Transverse colon (tissue), 4 donors: Measurements from ENCODE around the gene ATL2. TPM values are rescaled to one million over a fixed set of nuclear protein-coding genes. Genes with fewer than 3 reads are reported as not detected.

Experiments used
- DNase-seq: peaks from one replicate; pipeline ENCODE4 v3.0.0-alpha.2; 2019
- H3K27ac ChIP-seq, 4 donors: fragments of 200-600 bp; sonication (generic); 2 replicates each; pipeline ENCODE4 v1.5.1; 2016 to 2018; ENCODE audit warnings: inconsistent platforms in 4 of 4
- H3K27me3 ChIP-seq: fragments of 200-600 bp; sonication (generic); 2 replicates; pipeline ENCODE4 v1.5.1; 2017; ENCODE audit warnings: inconsistent platforms
- H3K36me3 ChIP-seq, 4 donors: fragments of 200-600 bp; sonication (generic); 2 replicates each; pipeline ENCODE4 v1.5.1; 2017 to 2019; ENCODE audit warnings: inconsistent platforms in 4 of 4
- H3K4me1 ChIP-seq, 4 donors: fragments of 200-600 bp; sonication (generic); 2 replicates each; pipeline ENCODE4 v1.5.1; 2017 to 2020; ENCODE audit warnings: inconsistent platforms in 4 of 4
- H3K4me3 ChIP-seq, 4 donors: fragments of 200-600 bp; sonication (generic); 1 replicate in 1 of 4; 2 replicates in 3 of 4; pipeline versions ENCODE4 v1.5.1 to v1.6.1; 2017 to 2019; ENCODE audit warnings: inconsistent platforms in 4 of 4
- H3K9me3 ChIP-seq, 2 donors: fragments of 200-600 bp; sonication (generic); 2 replicates each; pipeline ENCODE4 v1.5.1; 2017 to 2019; ENCODE audit warnings: inconsistent platforms in 2 of 2
- EP300 ChIP-seq: sonication (generic); formaldehyde crosslinking; IDR thresholded peaks from one replicate; pipeline ENCODE4 v1.6.1; 2017; ENCODE audit warnings: antibody characterized with exemption, low read depth
- POLR2A ChIP-seq: fragments of 450-650 bp; IDR thresholded peaks from one replicate; pipeline ENCODE4 v1.6.1; 2016; ENCODE audit warnings: antibody characterized with exemption, mild to moderate bottlenecking, moderate library complexity
- POLR2AphosphoS5 ChIP-seq, 3 donors: sonication (generic); formaldehyde crosslinking; IDR thresholded peaks; one replicate each; pipeline ENCODE4 v1.6.1; 2016; ENCODE audit warnings: antibody characterized with exemption in 3 of 3
- WGBS, 2 donors: methylation state at CpG; one replicate each; pipeline ENCODE4 v1.1.5; 2018; ENCODE audit warnings: low coverage in 1 of 2; 5-methylcytosine and 5-hydroxymethylcytosine counted together
- in situ Hi-C, 4 donors: fragments of 200-750 bp; cut with MboI; loops; one replicate each; pipeline versions ENCODE4 v1.15.0 to v1.15.1; 2017; ENCODE audit warnings: low sequenced_read_pairs in 3 of 4, low pct_ligation_motif_present in 1 of 4, low pct_unique_long_range_greater_than_20kb in 1 of 4
- intact Hi-C: fragments of 100-400 bp; cut with DNase I; formaldehyde crosslinking; loops from one replicate; pipeline ENCODE4 v1.15.1; 2023; ENCODE audit warnings: low total_unique reads
- total RNA-seq, 4 donors: library from RNA; depleted of rRNA; stranded (reverse); fragments of >200 nt; gene quantifications; one replicate each; pipeline ENCODE4 v1.1.0, GENCODE V29; 2016
- TF ChIP-seq, protein P1 (sequence below), 5 experiments: fragments of 200-600 bp in 3 of 5; fragments of 450-650 bp in 2 of 5; sonication (generic) in 3 of 5; IDR thresholded peaks; 1 replicate in 2 of 5; 2 replicates in 3 of 5; pipeline ENCODE4 v1.5.1; 2016 to 2017; ENCODE audit warnings: antibody characterized with exemption in 5 of 5, inconsistent platforms in 3 of 5, mild to moderate bottlenecking in 2 of 5, moderate library complexity in 1 of 5

ATL2 gene
- total RNA-seq, 4 donors from 2014 or later: 17.6 to 150 (median 69.1) TPM

DNA sequence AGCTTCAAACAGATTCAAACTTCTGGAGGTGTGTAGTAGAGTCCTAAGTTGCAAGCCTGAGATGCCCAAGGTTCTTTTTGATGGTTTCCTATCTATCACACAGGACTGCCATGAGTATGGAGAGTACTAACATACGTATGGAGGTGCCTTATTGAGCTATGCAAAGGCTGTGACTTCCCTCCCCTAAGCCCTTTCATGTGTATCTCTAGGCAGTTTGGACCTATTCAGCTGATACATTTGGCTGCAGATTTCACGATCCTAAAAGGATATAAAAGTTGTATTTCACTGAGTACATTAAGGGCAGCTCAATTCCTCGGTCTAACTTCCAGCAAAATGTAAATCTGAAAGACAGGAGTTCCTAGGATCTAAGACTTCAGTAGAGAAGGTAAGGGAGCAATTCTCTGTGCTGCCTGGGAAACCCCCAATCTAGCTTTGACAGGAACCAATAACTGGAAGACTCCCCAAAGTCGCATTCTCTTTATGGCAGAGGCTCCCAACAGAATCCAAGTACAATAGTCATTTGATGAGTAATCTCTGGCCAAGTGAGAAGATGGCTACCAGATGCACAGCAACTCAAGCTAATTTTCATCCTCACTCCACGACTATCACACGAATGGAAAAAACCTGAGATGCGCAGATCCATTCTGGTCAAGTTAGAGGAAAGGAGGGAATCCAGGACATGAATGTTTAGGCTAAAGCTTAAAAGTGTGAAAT, 83.8 kb downstream of the ATL2 start:
- in situ Hi-C loops: no loop called here
- 89 to 93% methylated on average over 6 to 7 of the region's 7 CpGs for WGBS, 2 donors

DNA sequence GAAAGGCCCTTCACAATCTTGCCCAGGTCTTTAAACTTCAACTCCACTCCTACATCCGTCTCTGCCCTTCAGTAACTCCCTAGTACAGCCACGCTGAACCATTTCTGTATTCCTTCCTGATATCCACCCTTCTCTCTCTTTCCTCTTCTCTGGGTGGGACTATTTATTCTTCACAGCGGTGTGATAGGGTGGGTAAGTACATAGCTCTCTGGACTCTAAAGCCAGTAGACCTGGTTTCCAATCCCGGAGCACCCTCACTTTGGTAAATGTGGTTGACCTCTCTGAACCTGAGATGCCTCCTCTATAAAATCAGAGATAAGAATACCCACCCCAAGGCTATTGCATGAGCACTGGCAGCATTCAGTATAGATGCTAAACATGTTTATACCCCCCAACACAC, 86.7 kb downstream of the ATL2 start:
- intact Hi-C loops (no loop called here), in situ Hi-C loops (no loop called here)
- H3K4me1 ChIP-seq: peaks cover 0 to 25% (median 13%) of the 10 kb centered on the region in 4 donors
- 24 to 43% methylated on average over 2 to 4 of the region's 4 CpGs for WGBS, 2 donors
- no peak overlapping the region for H3K4me3 ChIP-seq
- H3K9me3 ChIP-seq: no peaks in the 10 kb centered on the region
- no peak for TF ChIP-seq EP300
- TF ChIP-seq POLR2AphosphoS5 (IDR thresholded peaks at IDR 0.05): peak in 1 of 3 donors; percentile 9
- no peaks in the 10 kb centered on the region for H3K27me3 ChIP-seq
- peak overlapping the region in 3 of 4 donors; percentile 31 to 53 (median 32) for H3K27ac ChIP-seq
- H3K36me3 ChIP-seq: no peaks in the 10 kb centered on the region
- no peak for DNase-seq

More for the DNA sequence above, 83.8 kb downstream of the ATL2 start:
- Histone ChIP-seq H3K9me3 (no peaks in the 10 kb centered on the region), H3K27me3 (no peaks in the 10 kb centered on the region), H3K36me3 (peaks cover 0 to 24% (median 7%) of the 10 kb centered on the region in 4 donors), H3K4me1 (peaks cover 0 to 26% (median 13%) of the 10 kb centered on the region in 4 donors), H3K4me3 (no peak overlapping the region), H3K27ac (no peak overlapping the region)
- DNase-seq: no peak
- TF ChIP-seq, protein P1, sequence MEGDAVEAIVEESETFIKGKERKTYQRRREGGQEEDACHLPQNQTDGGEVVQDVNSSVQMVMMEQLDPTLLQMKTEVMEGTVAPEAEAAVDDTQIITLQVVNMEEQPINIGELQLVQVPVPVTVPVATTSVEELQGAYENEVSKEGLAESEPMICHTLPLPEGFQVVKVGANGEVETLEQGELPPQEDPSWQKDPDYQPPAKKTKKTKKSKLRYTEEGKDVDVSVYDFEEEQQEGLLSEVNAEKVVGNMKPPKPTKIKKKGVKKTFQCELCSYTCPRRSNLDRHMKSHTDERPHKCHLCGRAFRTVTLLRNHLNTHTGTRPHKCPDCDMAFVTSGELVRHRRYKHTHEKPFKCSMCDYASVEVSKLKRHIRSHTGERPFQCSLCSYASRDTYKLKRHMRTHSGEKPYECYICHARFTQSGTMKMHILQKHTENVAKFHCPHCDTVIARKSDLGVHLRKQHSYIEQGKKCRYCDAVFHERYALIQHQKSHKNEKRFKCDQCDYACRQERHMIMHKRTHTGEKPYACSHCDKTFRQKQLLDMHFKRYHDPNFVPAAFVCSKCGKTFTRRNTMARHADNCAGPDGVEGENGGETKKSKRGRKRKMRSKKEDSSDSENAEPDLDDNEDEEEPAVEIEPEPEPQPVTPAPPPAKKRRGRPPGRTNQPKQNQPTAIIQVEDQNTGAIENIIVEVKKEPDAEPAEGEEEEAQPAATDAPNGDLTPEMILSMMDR (IDR thresholded peaks at IDR 0.05): no peak
- TF ChIP-seq POLR2AphosphoS5 (IDR thresholded peaks at IDR 0.05) (no peak), EP300 (no peak), POLR2A (no peak)
- intact Hi-C loops: no loop called here

DNA sequence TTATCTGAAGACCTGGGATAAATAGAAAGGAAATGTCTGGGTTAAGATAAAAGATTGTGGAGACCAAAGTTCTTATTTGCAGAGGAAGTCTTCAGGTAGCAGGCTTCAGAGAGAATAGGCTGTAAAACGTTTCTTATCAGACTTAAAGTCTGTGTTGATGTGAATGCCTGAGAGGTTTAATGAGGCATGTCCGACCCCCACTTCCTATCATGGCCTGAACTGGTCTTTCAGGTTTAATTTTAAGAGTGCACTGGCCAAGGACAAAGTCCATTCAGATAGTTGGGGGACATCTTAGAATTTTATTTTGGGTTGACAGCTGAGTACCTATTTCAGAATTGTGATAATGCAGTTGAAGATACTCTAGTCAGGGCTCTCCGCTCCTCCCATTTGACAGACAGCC, 92.1 kb downstream of the ATL2 start:
- intact Hi-C loops (no loop called here), in situ Hi-C loops (loop anchor here in 1 of 4 donors (10.0 kb wide), 1 partner anchor 310 kb away; no protein-coding TSS in a partner anchor)
- Histone ChIP-seq H3K27ac (peak overlapping the region; percentile 40 to 57 (median 52)), H3K4me1 (peaks cover 0 to 23% (median 11%) of the 10 kb centered on the region in 4 donors), H3K4me3 (no peak overlapping the region), H3K36me3 (no peaks in the 10 kb centered on the region), H3K27me3 (no peaks in the 10 kb centered on the region), H3K9me3 (no peaks in the 10 kb centered on the region)
- 17 to 34% methylated on average over 2 to 3 of the region's 3 CpGs for WGBS, 2 donors
- peak; percentile 14 for TF ChIP-seq EP300
- TF ChIP-seq, protein P1 (IDR thresholded peaks at IDR 0.05): no peak
- peak; percentile 18 for DNase-seq

DNA sequence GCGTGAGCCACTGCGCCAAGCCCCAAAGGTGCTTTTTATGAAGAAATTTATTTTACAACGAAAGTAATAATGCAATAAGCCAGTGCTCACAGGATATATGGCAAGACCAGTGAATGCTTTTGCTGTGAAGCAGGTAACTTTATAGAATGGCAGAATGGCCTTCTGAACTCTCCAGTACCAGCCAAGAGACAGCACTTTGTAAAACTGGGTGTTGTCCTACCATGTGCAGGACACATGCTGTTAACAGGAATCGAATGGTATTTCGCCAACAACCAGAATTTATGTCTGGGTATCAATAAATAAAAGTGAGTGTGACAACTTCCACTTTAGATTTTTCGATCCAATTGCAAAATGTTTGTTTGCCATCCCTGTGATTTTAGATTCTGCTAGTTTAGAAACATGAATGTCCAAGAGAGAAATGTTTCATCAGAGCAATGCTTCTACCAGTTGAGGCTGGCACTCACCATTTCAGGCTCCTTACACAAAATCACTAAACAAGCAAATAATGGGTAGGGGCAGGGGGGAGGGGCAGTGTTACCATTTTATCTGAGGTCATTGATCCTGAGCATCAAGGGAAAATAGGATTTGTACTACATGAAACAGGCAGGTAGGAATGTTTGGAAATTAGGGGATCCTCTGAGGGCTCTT, 95.9 kb downstream of the ATL2 start:
- peaks cover 0 to 29% (median 9%) of the 10 kb centered on the region in 4 donors for H3K4me1 ChIP-seq
- 79 to 88% methylated on average over 5 to 6 of the region's 6 CpGs for WGBS, 2 donors
- H3K9me3 ChIP-seq: no peaks in the 10 kb centered on the region
- H3K27me3 ChIP-seq: no peaks in the 10 kb centered on the region
- no peak for TF ChIP-seq POLR2A
- TF ChIP-seq, protein P1 (IDR thresholded peaks at IDR 0.05): no peak
- no peak for TF ChIP-seq EP300
- TF ChIP-seq POLR2AphosphoS5 (IDR thresholded peaks at IDR 0.05): no peak
- intact Hi-C loops (no loop called here), in situ Hi-C loops (loop anchor here in 1 of 4 donors (10.0 kb wide), 1 partner anchor 306 kb away; no protein-coding TSS in a partner anchor)
- no peak overlapping the region for H3K27ac ChIP-seq
- H3K4me3 ChIP-seq: no peak overlapping the region
- H3K36me3 ChIP-seq: no peaks in the 10 kb centered on the region
- no peak for DNase-seq
